Limb (tissue), 2 donors: Measurements from ENCODE around the gene SH3GLB1.
"Not testable (repeated sequence)": the region's sequence is repeated elsewhere in the genome, so short reads cannot be mapped to it uniquely, and the experiment has no call there.

Experiments
- DNase-seq, 2 donors: peaks; one replicate each; pipeline ENCODE4 v3.0.0-alpha.2; 2016; ENCODE audit errors: extremely low spot score in 2 of 2

SH3GLB1 gene

DNA sequence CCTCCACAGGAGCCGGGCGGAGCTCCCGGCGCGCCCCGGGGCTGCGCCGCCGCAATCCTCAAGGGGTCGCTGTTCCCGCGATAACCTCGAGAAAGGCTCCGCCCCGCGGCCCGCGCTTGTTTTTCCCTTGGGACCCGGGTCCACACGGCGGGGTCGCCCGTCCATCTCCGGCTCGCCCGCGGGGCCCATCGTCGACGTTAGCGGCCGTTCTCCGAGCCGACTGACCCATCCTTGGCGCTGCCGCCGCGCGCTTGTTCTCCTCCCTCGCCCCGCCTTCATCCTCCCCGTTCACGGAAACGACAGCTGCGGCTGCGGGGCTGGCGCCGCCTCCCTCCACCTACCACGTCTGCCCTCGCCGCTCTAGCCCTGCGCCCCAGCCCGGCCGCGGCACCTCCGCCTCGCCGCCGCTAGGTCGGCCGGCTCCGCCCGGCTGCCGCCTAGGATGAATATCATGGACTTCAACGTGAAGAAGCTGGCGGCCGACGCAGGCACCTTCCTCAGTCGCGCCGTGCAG lies at the start of gene SH3GLB1:
Gene SH3GLB1, plus strand, starts transcription at position 119 of the 514 bp plus-strand sequence. Its CDS starts 324 bp downstream, at position 443.
- peak; percentile 89 to 97 for DNase-seq

- DNase-seq: not testable (repeated sequence)
These were observed 46.0 kb upstream of the SH3GLB1 start for GRCh38 chr1:86658381-86658780.

DNA sequence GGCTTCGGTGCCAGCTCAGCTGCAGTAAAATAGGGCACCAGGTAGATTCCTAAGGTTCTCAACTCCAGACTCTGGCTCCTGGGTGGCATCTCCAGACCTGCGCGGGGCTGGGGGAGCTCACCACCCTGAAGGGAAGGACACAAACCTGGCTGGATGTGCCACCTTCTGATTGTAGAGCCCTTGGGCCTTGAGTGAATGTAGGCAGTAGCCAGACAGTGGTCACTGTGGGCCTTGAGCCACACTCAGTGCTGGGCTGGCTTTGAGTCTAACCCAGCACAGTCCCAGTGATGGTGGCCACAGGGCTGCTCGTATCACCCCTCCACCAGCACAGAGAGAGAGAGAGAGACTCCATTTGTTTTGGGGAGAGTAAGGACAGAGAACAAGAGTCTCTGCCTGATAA lies 38.0 kb upstream of the SH3GLB1 start:
- DNase-seq: no peak

DNA sequence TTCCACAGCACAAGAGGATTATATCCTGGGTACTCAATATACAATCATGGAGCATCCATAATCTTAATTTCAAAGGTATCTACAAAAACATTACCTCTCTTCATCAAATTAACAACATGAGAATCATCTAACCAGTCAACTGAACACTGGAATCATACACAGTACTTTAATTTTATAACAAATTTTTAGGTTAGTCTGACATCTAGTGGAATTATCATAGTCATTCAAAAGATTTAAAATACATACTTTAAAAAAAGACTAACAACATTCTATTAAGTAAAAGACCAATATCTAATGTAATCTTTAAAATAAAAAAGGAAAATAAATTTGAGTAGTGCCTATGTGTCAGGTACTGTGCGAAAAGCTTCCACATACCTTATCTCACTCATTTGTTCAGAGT lies 16.8 kb upstream of the SH3GLB1 start:
- peak in 1 of 2 donors; percentile 47 for DNase-seq

DNA sequence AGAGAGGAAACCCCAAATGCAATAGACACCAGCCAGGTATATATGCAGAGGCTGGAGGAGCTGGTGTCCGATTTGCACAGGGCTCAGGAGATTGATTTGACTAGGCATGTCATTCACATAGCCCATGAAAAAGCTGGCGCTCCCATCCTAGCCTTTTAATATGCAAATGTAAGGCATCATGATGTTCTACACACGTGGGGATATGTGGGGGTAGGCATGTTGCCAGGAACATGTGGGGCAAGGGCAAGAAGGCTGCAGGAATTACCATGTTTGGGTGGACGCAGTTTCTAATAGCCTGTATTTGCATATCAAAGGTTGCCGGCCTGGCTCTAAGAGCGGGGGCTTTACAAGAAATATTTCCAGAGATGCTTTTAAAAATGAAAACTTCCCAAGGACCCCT lies 11.7 kb upstream of the SH3GLB1 start:
- no peak for DNase-seq

- DNase-seq: no peak
These were observed 9.0 kb upstream of the SH3GLB1 start for GRCh38 chr1:86695400-86695799.

- no peak for DNase-seq
These were observed 7.9 kb upstream of the SH3GLB1 start for GRCh38 chr1:86696522-86696921.

DNA sequence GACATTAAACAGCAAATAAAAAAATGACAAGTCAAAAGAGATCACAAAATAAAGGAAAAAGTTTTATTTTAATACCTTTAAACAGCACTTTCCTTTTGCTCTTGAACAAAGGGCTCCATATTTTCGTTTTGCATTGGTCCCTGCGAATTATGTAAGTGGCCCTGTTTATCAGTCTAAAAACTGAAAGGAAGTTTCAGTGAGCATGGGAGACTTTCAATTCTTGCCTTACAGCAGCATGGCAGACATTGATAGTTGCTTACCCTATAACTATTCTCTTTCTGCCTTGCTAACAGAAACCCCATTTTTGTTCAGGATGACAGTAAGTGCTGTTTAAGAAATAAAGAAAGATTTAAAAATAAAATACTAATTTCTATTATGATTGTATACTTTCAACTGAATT lies 5.2 kb upstream of the SH3GLB1 start:
- no peak for DNase-seq

DNA sequence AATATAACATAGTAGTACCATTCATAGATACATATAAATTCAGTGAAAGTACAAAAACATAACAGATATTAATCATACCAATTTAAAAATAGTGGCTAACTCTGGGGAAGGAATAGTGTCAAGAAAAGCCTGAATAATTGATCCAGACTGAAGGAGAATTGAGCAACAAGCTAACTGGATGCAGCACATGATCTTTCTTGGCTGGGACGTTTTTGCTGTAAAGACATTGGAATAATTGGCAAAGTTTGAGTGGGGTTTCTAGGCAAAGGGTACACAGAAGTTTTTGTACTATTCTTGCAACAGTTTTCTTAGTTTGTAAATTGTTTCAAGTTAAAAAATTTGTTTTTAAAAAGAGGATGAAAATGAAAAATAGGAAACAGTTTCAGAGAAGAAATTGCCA lies 2.6 kb upstream of the SH3GLB1 start:
- no peak for DNase-seq

GRCh38 chr1:86702954-86703494 lies 1.4 kb upstream of the SH3GLB1 start:
- not testable (repeated sequence) for DNase-seq

- no peak for DNase-seq
These were observed 499 bp upstream of the SH3GLB1 start for GRCh38 chr1:86703696-86704457.

- peak; percentile 50 to 83 for DNase-seq
These were observed 742 bp downstream of the SH3GLB1 start for GRCh38 chr1:86704972-86705664.

DNA sequence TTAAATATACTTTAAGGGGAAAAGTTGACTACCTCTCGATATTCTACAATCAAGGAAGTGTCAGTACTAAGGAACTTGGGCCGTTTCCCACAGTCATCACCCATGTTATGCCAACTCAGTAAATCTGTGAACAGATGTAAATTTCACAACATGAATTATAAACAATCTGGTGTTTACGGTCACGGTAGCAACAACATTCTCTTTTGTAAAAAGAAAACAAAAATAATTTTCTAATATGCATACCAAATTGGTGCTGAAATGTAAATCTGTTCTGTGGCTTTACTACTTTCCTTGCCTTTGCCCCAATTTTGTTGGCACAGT lies 1.2 kb downstream of the SH3GLB1 start:
- no peak for DNase-seq

DNA sequence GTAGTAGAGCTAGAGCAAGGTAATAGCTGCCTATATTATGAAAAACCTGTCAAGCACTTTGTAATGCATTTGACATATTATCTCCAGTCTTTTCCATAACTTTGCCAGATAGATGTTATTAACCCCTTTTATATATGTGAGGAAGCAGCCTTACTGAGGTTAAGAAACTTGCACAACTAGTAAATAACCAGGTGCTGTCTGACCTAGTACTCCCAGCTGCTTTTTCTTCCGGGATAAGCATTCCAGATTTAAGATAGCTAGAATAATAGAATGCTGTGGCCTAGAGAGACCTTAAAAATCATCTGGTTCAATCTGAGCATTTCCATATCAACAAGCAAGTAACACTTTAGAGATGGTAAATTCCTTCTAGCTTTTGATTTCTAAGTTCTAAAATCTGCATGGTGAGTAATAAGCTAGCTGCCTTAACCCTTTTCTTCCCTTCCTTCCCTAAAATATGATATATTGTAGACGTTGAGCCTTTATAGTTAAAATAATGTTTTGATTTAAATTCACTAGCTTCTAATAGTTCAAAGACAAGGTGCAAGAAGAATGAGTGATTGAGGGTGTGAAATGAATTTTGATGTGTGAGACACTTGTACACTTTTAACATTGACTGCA lies 1.8 kb downstream of the SH3GLB1 start:
- DNase-seq: no peak

DNA sequence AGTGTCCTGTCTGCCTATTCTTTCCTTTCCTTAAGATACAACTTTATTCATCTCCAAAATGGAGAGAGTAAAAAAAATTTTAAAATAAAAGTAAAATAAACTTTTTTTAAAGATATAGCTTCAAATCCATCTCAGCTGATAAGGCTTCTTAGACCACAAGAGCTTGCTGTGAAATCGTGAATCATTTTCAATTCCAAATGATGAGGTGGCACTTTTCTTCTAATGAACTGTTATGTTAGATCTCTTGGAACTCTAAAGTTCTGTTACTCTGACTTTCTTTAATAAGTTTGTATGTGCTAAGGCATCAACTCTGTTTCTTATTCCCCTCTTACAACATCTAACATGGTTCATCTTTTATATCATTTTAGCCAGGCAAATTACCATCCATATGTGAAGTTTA lies 4.5 kb downstream of the SH3GLB1 start:
- DNase-seq: no peak

- no peak for DNase-seq
These were observed 7.9 kb downstream of the SH3GLB1 start for GRCh38 chr1:86712088-86712860.

- no peak for DNase-seq
These were observed 9.1 kb downstream of the SH3GLB1 start for GRCh38 chr1:86713477-86713876.

GRCh38 chr1:86714159-86714558 lies 9.8 kb downstream of the SH3GLB1 start:
- no peak for DNase-seq

- DNase-seq: no peak
These were observed 10.3 kb downstream of the SH3GLB1 start for GRCh38 chr1:86714561-86715244.

- DNase-seq: no peak
These were observed 14.4 kb downstream of the SH3GLB1 start for GRCh38 chr1:86718786-86719185.

DNA sequence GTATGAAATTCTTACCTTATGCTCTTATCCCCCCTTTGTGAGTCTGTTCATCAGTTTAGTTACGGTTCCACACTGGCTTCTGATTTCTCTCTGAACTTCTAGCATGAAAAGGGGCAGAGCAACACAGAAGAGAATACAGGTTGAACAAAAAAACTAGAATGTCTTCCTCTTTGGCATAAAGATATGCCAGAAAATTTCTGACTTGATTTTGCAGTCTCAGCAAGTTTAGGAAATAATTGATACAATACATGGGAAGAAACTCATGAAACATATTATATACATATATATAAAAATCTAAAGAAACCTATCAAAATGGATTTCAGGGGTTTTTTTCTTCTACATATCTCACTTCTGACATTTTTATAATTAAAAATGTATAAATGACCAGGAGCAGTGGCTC lies 27.0 kb downstream of the SH3GLB1 start:
- DNase-seq: no peak
